IPS-NIHi7 (cell line): Measurements from ENCODE around the gene ARPP21.

ENCODE experiments used
- DNase-seq: peaks from one replicate; pipeline ENCODE4 v3.0.0; 2012; ENCODE audit warnings: mixed read lengths; ENCODE audit errors: extremely low spot score

Gene ARPP21

GRCh38 chr3:35737527-35737926 is 98.2 kb downstream of the ARPP21 start:
- no peak for DNase-seq

DNA sequence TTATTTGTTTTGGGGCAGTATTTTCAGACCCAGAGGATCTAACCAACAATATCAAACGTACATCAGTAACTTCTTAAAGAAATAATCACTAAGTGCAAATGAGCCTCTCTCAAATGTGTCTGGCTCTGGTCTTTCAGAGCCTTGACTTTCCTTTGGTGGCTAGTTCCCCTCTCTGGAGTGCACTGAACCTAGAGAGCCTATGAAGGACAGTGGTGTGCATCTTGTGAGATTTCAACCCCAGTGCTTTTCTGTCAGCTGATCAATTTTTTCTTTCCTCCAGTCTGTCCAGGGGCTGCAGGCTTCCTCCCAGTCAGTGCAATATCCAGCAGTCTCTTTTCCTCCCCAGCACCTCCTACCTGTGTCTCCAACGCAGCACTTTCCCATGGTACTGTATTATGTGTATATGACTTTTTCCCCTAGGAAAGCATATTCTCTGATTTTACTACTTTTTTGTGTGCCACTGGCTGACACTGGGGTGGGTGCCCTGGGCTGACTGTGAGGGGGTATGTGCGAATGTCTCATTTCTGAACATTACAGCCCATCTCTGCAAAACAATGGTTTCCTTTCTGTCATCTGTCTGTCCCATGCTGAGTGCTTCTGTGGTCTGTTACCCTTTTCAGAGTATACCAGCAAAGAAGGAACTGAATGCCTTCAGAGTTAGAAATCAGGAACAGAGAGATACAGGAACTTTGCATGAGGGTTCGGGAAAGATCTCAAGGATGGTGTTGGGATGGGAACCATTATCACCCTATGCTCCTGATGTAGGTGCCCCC is 98.8 kb downstream of the ARPP21 start:
- no peak for DNase-seq

- peak; percentile 15 for DNase-seq
Observed at GRCh38 chr3:35739181-35739809, 100.0 kb downstream of the ARPP21 start.

DNA sequence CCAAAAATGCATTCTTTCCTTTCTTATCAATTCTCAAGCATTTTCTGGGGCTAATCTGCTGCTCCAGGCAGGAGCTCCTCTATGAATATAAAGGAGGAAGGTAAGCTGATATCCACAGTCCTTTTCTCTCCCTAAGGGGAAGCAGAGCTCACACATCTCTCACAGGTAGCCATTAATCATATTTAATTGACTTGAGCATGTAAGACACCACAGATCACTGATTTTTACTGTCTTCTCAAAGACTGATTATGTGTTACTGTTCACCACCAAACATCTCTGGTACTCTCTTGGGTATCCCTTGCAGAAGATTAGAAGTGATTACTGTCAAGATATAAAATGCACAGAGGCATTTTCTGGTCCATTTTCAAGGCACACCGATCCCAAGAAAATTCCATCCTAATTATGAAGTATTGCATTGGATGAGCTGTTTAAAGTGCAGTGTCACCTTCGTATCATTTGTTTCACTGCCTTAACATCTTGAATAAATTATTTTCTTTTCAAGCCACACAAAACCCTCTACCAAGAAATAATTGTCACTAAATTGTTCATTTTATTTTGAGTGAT is 100.7 kb downstream of the ARPP21 start:
- no peak for DNase-seq

GRCh38 chr3:35743218-35743617 is 103.9 kb downstream of the ARPP21 start:
- no peak for DNase-seq

DNA sequence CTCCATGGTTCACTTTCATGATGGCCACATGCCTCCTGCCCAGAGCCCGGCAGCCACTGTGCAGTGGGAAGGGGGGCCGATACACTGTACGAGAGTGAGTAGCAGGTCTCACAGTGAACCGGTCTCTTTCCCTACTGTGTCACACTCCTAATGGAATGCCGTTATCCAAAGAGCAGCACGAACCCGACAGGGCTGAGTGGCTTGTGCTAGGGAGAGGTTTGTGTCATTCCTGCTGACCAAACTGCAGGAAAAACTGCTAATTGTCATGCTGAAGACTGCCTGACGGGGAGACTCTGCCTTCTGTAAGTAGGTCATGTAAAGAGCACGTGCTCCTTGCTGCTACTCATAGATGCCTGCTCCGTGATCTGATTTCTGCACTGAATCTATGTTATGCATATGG is 105.1 kb downstream of the ARPP21 start:
- DNase-seq, result peak; percentile 10

- DNase-seq, result no peak
Observed at GRCh38 chr3:35745351-35745750, 106.0 kb downstream of the ARPP21 start.

GRCh38 chr3:35745802-35746484 is 106.6 kb downstream of the ARPP21 start:
- DNase-seq, result no peak

DNA sequence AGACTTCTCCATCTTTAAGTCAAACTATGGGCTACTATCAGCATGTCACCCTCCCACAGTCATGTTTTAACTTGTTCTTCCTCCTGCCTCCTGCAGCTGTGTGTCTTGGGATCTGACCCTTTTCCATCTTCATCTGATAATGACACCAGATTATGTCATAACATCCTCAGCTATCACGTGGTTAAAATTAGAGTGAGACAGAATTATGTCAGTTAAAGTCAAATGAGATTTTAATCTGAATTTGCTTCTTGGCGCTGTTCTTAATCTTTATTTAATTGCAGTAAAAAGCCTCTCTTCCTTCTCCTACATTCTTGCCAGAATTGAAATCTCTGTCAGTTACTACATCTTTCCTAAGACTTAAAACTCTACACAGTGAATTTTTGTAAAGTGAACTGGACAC is 107.2 kb downstream of the ARPP21 start:
- no peak for DNase-seq

DNA sequence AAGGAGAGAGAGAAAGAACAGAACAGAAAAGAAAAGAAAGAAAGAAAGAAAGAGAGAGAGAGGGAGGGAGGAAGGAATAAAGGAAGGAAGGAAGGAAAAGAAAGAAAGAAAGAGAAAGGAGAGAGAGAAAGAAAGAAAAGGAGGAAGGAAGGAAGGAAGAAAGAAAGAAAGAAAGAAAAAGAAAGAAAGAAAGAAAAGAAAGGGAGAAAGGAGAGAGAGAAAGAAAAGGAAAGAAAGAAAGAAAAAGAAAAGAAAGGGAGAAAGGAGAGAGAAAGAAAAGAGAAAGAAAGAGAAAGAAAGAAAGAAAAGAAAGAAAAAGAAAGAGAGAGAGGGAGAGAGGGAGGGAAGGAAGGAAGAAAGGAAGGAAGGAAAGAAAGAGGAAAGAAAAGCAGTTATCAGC is 108.8 kb downstream of the ARPP21 start:
- no peak for DNase-seq

DNA sequence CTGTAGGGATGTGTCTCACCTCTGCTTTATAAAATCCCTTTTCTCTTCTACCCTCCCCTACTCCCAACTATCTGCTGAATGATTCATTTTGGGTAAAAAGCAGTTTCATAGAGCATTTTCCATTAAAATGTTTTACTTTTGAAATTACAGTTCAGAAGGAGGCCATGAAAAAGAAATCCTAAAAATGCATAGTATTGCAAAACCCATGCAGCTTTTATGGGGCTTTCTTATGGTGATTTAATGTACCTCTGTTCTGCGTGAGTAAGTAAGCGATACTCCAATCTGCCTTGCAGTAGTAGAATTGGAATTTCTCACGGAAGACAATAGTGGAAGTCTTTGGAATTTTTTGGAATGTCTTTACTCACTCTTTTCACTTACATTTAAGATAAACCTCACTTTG is 111.9 kb downstream of the ARPP21 start:
- DNase-seq, result no peak

GRCh38 chr3:35757991-35758757 is 118.8 kb downstream of the ARPP21 start:
- DNase-seq, result no peak

GRCh38 chr3:35760146-35760545 is 120.8 kb downstream of the ARPP21 start:
- DNase-seq, result no peak

GRCh38 chr3:35761311-35761710 is 122.0 kb downstream of the ARPP21 start:
- DNase-seq, result no peak

- no peak for DNase-seq
Observed at GRCh38 chr3:35772381-35773015, 133.2 kb downstream of the ARPP21 start.

DNA sequence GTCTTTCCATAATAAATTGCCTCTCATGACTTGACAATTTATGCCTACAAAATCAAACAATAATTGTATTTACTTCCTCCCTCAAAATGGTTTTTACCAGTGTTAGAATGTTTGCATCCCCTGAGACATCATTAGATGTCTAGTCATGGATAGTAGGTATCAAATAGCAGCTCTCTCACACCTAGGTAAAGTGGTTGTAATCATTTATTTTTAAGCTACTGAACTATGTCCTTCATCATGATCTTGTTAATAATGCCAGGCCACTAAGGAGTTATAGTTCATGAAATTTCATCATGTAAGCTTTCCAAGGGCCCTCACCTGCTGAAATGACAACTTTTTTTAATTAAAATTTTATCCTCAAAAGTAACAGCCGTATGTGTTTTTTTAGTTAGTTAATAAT is 134.1 kb downstream of the ARPP21 start:
- no peak for DNase-seq

DNA sequence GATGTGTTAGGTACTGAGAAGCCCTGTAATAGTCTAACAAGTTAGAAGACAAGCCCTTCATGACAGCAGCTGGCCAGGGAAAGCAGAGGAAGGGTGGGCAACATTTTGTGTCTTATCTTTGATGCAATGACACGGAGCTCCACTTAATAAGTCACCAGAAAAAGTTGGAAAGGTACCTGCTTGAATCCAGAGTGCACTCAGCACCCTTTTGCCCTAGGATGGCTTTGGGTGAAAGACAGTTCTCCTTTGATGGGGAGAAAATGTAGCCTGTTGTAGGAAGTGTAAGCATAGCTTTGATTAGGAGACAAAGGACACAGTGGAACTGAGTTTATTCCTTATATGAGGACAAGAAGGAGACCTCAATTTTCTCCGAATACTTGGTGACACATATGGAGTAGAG is 137.0 kb downstream of the ARPP21 start:
- no peak for DNase-seq

DNA sequence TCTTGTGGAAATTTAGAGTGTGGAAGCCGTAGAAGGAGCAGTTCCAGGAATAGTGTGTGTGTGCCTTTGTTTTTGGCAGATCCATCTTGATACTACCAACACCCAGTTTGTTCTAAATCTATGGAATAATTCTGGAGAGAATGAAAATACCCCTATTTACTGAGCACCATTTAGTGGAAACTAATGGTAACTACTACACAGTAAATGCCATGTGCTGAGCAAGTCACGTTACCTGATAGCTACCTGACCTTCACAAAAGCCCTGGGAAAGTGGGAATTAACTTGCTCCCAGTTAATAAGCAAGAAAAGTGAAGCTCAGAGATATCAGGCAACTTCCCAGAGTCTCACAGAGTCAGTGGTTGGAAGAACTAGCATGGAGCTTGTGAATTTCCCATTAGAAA is 137.7 kb downstream of the ARPP21 start:
- DNase-seq, result no peak

GRCh38 chr3:35777563-35778554 is 138.5 kb downstream of the ARPP21 start:
- DNase-seq, result peak; percentile 9

DNA sequence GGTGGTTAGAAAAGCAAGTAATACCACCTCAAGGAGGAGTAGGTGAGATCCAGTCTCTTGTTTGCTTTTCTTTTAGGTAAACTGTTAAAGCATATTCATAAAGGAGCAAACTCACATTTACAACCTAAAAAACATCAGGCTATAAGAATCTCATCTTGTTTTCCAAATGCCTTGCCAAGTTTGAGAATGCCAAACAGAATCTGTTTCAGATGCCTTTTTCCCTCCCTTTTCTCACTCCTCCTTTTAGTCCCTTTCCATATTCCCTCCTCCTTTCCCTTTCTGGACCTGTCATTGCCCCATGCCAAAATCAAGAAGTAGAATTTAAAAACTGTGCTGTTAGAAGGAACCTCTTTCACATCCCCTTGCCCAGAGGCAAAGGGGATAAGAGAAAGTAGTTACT is 140.3 kb downstream of the ARPP21 start:
- DNase-seq, result no peak
